Skeletal muscle cell (primary cell): ENCODE measurements around the gene SOCS4.
"Not testable (repeated sequence)": the region's sequence is repeated elsewhere in the genome, so short reads cannot be mapped to it uniquely, and the experiment has no call there.

ENCODE experiments used
- DNase-seq: peaks from one replicate; pipeline ENCODE4 v3.0.0-alpha.2; 2010; ENCODE audit warnings: low read depth
- H3K4me3 ChIP-seq: 2 replicates; pipeline ENCODE4 v1.5.1; 2011; ENCODE audit warnings: low read depth, mild to moderate bottlenecking, control low read depth, low read length, moderate library complexity

SOCS4 gene

GRCh38 chr14:55026793-55027561 lies at the start of gene SOCS4, which contains the start of gene WDHD1:
TSS of gene SOCS4 (plus strand) at chr14:55027236. CDS start at chr14:55043042, 15,806 bp downstream.
TSS of gene WDHD1 (minus strand) at chr14:55027099. CDS start at chr14:55026787, 312 bp downstream.
- DNase-seq, result peak; percentile 73
- peak within 1 kb of the TSS; percentile 80 for H3K4me3 ChIP-seq

GRCh38 chr14:54979039-54979438 lies 48.0 kb upstream of the SOCS4 start:
- no peak for DNase-seq
- no peak overlapping the region for H3K4me3 ChIP-seq

- H3K4me3 ChIP-seq, result no peak overlapping the region
- DNase-seq, result no peak
Measured at GRCh38 chr14:54981698-54982097, 45.3 kb upstream of the SOCS4 start.

GRCh38 chr14:54985156-54985555 lies 41.9 kb upstream of the SOCS4 start:
- DNase-seq, result no peak
- H3K4me3 ChIP-seq, result no peak overlapping the region

- DNase-seq, result peak; percentile 22
- H3K4me3 ChIP-seq, result no peak overlapping the region
Measured at GRCh38 chr14:55000381-55000780, 26.7 kb upstream of the SOCS4 start.

GRCh38 chr14:55005071-55005470 lies 22.0 kb upstream of the SOCS4 start:
- no peak overlapping the region for H3K4me3 ChIP-seq
- DNase-seq, result no peak

- no peak for DNase-seq
- no peak overlapping the region for H3K4me3 ChIP-seq
Measured at GRCh38 chr14:55015006-55015405, 12.0 kb upstream of the SOCS4 start.

GRCh38 chr14:55019968-55020554 lies 7.0 kb upstream of the SOCS4 start:
- DNase-seq, result no peak
- H3K4me3 ChIP-seq, result no peak overlapping the region

GRCh38 chr14:55024365-55024764 lies 2.7 kb upstream of the SOCS4 start:
- not testable (repeated sequence) for H3K4me3 ChIP-seq, DNase-seq

GRCh38 chr14:55025948-55026347 lies 1.1 kb upstream of the SOCS4 start:
- no peak for DNase-seq
- peak overlapping the region; percentile 80 for H3K4me3 ChIP-seq

GRCh38 chr14:55026441-55026792 lies 619 bp upstream of the SOCS4 start:
- no peak for DNase-seq
- peak overlapping the region; percentile 80 for H3K4me3 ChIP-seq

GRCh38 chr14:55028066-55028465 lies 1.0 kb downstream of the SOCS4 start:
- H3K4me3 ChIP-seq, result peak overlapping the region; percentile 80
- no peak for DNase-seq

- DNase-seq, result no peak
- H3K4me3 ChIP-seq, result peak overlapping the region; percentile 80
Measured at GRCh38 chr14:55028476-55028875, 1.4 kb downstream of the SOCS4 start.

- DNase-seq, result no peak
- no peak overlapping the region for H3K4me3 ChIP-seq
Measured at GRCh38 chr14:55031190-55031589, 4.2 kb downstream of the SOCS4 start.

- DNase-seq, H3K4me3 ChIP-seq: not testable (repeated sequence)
Measured at GRCh38 chr14:55037995-55038394, 11.0 kb downstream of the SOCS4 start.

- DNase-seq, result no peak
- no peak overlapping the region for H3K4me3 ChIP-seq
Measured at GRCh38 chr14:55038708-55039107, 11.7 kb downstream of the SOCS4 start.

- H3K4me3 ChIP-seq, result no peak overlapping the region
- no peak for DNase-seq
Measured at GRCh38 chr14:55043528-55043927, 16.5 kb downstream of the SOCS4 start.

GRCh38 chr14:55045087-55045486 lies 18.1 kb downstream of the SOCS4 start:
- no peak overlapping the region for H3K4me3 ChIP-seq
- DNase-seq, result no peak

- H3K4me3 ChIP-seq, result no peak overlapping the region
- DNase-seq, result no peak
Measured at GRCh38 chr14:55047301-55048053, 20.4 kb downstream of the SOCS4 start.

GRCh38 chr14:55048900-55049436 lies 21.9 kb downstream of the SOCS4 start:
- DNase-seq, result no peak
- no peak overlapping the region for H3K4me3 ChIP-seq
